Aortic smooth muscle cell (primary cell): Measurements from ENCODE around the gene OR51I1. TPM values are rescaled to one million over a fixed set of nuclear protein-coding genes. Genes with fewer than 3 reads are reported as not detected.

Source experiments
- total RNA-seq: library from RNA; depleted of rRNA; stranded (reverse); fragments of >200 nt; gene quantifications from 2 replicates; pipeline ENCODE4 v1.2.3, GENCODE V29; 2014

The OR51I1 gene, protein sequence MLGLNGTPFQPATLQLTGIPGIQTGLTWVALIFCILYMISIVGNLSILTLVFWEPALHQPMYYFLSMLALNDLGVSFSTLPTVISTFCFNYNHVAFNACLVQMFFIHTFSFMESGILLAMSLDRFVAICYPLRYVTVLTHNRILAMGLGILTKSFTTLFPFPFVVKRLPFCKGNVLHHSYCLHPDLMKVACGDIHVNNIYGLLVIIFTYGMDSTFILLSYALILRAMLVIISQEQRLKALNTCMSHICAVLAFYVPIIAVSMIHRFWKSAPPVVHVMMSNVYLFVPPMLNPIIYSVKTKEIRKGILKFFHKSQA
- total RNA-seq, result 0.06 TPM in 1 of 2 replicates, not detected in the other

GRCh38 chr11:5441414-5441813 is at the start of gene OR51I1:
OR51I1 (minus strand) TSS chr11:5441514; CDS start chr11:5441514, 0 bp downstream.

GRCh38 chr11:5488385-5488784 is 47.1 kb upstream of the OR51I1 start, which contains the start of gene OR52D1:
OR52D1 (plus strand) TSS chr11:5488685; CDS start chr11:5488707, 22 bp downstream.

DNA sequence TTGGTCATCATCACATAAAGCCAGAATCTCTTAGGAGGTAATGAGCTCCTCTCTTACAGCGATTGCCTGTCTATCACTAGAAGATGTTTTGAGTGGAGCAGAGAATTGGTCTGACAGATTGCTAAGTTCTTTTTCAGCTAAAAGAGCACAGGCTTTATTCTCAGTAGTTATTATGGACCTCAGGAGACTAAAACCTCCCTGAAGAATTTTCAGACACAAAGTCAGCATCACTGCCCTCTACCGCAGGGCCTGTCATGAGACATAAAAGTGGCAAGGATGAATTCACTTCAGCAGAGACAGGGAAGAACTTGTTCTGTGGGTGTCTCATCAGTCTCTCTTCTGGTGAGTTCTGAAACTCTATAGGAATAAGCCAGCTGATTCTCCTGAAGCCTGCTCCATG is 7.7 kb upstream of the OR51I1 start, which contains the start of gene OR51I2:
Gene OR51I2, plus strand, starts transcription at position 301 of the 400 bp plus-strand sequence. CDS start 4,166 bp downstream, outside the sequence.

DNA sequence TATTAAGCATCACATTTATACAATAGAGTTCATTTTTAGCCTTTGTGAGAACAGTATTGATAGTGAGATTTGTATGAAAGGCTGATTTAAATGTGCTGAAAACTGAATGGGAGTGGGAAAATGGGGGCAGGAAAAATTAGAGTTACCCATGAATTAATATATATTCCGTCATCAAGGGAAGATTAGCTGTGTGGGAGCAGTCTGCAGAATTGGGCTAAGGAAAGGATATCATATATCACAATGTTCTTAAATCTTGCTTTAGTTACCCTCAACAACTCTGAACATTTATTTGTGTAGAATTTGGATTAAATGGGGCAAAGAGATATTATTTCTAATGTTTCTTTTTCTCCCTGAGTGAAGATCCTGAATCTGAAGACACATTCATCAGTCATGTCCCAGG is 19.5 kb downstream of the OR51I1 start, which contains the start of gene OR51Q1:
Gene OR51Q1, plus strand, starts transcription at position 301 of the 400 bp plus-strand sequence. Its CDS starts 90 bp downstream, at position 391.

Other genes starting within 250 kb of the OR51I1 start
- not detected in 2 replicates for gene OR51V1, start 240.8 kb downstream of the OR51I1 start, total RNA-seq
- not detected in 2 replicates for gene HBB, start 214.4 kb downstream of the OR51I1 start, total RNA-seq
- not detected in 2 replicates for gene HBD, start 207.0 kb downstream of the OR51I1 start, total RNA-seq
- 0.25 TPM in 1 of 2 replicates, not detected in the other for gene HBG1, start 191.7 kb downstream of the OR51I1 start, total RNA-seq
- gene HBG2, start 186.7 kb downstream of the OR51I1 start, total RNA-seq, result 0.19 TPM in 1 of 2 replicates, not detected in the other
- gene HBE1, start 171.6 kb downstream of the OR51I1 start, total RNA-seq, result not detected in 2 replicates
- gene OR51B4, start 139.6 kb downstream of the OR51I1 start, total RNA-seq, result not detected in 2 replicates
- 0.12 TPM in 1 of 2 replicates, not detected in the other for gene OR51B2, start 117.2 kb downstream of the OR51I1 start, total RNA-seq
- gene OR51B5, start 98.0 kb downstream of the OR51I1 start, total RNA-seq, result 0.19 and 0.40 TPM in 2 replicates
- gene OR51B6, start 90.0 kb downstream of the OR51I1 start, total RNA-seq, result not detected in 2 replicates
- not detected in 2 replicates for gene OR51M1, start 57.7 kb downstream of the OR51I1 start, total RNA-seq
- gene OR51Q1, start 19.4 kb downstream of the OR51I1 start, total RNA-seq, result not detected in 2 replicates
- not detected in 2 replicates for gene OR51I2, start 7.8 kb upstream of the OR51I1 start, total RNA-seq
- not detected in 2 replicates for gene OR52D1, start 47.2 kb upstream of the OR51I1 start, total RNA-seq
- 0.06 and 0.13 TPM in 2 replicates for gene UBQLN3, start 68.4 kb upstream of the OR51I1 start, total RNA-seq
- 0.12 and 0.13 TPM in 2 replicates for gene UBQLNL, start 75.2 kb upstream of the OR51I1 start, total RNA-seq
- gene OR52H1, start 107.0 kb upstream of the OR51I1 start, total RNA-seq, result 0.66 and 0.87 TPM in 2 replicates
- not detected in 2 replicates for gene OR52B6, start 139.4 kb upstream of the OR51I1 start, total RNA-seq
- gene TRIM6, start 155.1 kb upstream of the OR51I1 start, total RNA-seq, result 2.9 and 3.9 TPM in 2 replicates
- gene TRIM34, start 183.5 kb upstream of the OR51I1 start, total RNA-seq, result 16.4 and 21.3 TPM in 2 replicates
- 36.5 and 55.3 TPM in 2 replicates for gene TRIM5, start 243.6 kb upstream of the OR51I1 start, total RNA-seq
- gene TRIM22, start 248.3 kb upstream of the OR51I1 start, total RNA-seq, result 69.4 and 128 TPM in 2 replicates